ENCODE measurements around the gene TCTN1. TPM values are rescaled to one million over a fixed set of nuclear protein-coding genes. Genes with fewer than 3 reads are reported as not detected.
"Not testable (repeated sequence)": the region's sequence is repeated elsewhere in the genome, so short reads cannot be mapped to it uniquely, and the experiment has no call there.

The TCTN1 gene
- total RNA-seq, 1 donor from 2014 or later, result 7.6 TPM

DNA sequence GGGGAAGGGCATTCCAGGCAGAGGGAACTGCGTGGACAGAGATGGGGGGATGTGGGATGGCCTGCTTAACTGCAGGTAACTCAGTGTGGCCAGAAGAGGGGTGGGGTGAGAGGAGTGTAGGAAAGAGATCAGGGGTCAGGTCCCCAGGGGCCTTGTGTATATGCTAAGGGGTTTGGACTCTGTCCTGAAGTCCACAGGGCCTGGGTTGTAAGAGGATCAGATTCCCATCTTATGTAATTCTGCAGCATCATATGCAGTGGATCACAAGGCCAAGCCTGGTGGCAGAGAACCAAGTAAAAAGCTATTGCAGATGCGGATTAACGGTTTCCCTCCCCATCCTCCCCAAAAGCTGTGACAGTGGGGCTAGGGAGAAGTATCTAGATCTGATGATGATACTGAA lies 8.7 kb downstream of the TCTN1 start:
- Mint-ChIP-seq H3K27ac (no peak overlapping the region), H3K4me1 (ENCODE audit: low read depth) (peaks cover 10% of the 10 kb centered on the region), H3K4me3 (no peak overlapping the region), H3K27me3 (ENCODE audit: insufficient read depth) (no peaks in the 10 kb centered on the region), H3K9me3 (no peaks in the 10 kb centered on the region), H3K36me3 (ENCODE audit: low read depth) (no peaks in the 10 kb centered on the region)
- no peak for DNase-seq (ENCODE audit: low spot score)
- intact Hi-C loops (cut with micrococcal nuclease), result no loop called here

DNA sequence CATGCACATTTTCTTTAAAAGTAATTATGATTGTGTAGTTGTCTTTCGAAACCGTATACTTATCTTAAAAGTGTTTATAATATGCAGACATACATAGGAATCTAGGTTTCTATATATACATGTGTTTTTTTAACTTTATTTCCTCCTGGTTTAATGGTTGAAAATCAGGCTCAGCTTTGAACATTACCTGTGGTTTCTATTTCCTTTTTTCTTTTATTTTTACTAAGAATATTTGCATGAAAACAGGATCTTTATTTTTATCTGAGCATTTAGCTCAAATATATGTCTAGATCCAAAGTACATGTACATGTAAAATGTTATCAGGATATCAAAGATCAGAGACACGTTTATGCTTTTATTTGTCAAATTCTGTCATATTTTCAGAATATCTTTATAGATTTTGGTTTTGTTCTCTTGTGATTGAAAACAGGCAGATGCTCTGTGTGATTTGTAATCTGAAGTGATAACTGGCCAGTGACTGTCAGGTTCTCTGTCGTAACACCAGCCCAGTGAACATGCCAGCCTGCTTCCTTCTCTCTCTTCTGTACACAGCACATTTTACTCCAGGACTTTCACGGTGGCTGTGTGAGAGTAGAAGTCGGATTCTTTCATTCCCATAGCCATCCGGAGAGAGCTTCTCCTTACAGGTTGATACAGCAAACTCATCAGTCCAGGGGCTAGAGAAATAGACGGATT lies 13.7 kb downstream of the TCTN1 start:
- no peaks in the 10 kb centered on the region for H3K4me1 Mint-ChIP-seq (ENCODE audit: low read depth)
- no peak overlapping the region for H3K27ac Mint-ChIP-seq
- H3K9me3 Mint-ChIP-seq, result no peaks in the 10 kb centered on the region
- intact Hi-C loops (cut with micrococcal nuclease), result no loop called here
- H3K4me3 Mint-ChIP-seq, result no peak overlapping the region
- no peaks in the 10 kb centered on the region for H3K27me3 Mint-ChIP-seq (ENCODE audit: insufficient read depth)
- no peak for DNase-seq (ENCODE audit: low spot score)
- peaks cover 2% of the 10 kb centered on the region for H3K36me3 Mint-ChIP-seq (ENCODE audit: low read depth)

DNA sequence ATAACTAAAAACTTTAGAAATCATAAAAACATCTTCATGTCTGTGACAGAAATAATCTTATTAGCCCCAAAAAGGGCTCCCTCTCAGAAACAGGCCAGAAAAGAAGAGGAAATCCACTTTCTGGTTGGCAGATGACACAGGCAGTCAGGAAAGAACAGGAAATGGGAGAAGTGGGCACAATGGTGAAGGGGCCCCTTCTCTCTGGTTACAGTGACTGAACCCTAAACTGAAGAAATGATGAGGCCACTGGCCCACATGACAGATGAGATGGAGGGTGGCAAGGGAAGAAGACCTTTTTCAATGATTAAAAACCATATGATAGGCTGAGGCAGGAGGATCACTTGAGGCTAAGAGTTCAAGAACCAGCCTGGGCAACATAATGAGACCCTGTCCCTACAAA lies 21.1 kb downstream of the TCTN1 start:
- Mint-ChIP-seq H3K4me1 (ENCODE audit: low read depth) (peaks cover 32% of the 10 kb centered on the region), H3K9me3 (no peaks in the 10 kb centered on the region), H3K27ac (peak overlapping the region; percentile 3), H3K36me3 (ENCODE audit: low read depth) (no peaks in the 10 kb centered on the region), H3K4me3 (no peak overlapping the region), H3K27me3 (ENCODE audit: insufficient read depth) (no peaks in the 10 kb centered on the region)
- no peak for DNase-seq (ENCODE audit: low spot score)
- intact Hi-C loops (cut with micrococcal nuclease), result no loop called here

DNA sequence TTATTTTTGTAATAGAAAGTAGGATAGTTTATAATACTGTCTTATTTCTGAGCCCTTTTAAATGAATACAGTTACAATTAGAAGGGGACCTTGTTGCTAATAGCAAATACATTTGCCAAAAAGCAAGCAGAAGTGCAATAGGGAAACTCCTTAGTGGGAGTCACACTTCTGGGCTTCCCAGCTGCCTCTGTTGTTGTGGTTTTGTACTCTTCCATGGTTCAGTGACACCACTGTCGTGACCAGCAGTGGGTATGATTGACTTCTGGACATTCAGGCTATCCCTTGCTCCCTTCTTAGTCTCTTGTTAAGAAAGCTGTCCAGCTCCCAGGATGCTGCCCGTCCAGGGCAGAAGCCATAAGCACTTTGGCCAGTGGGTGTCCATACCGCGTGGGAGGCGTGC lies 22.6 kb downstream of the TCTN1 start:
- Mint-ChIP-seq H3K36me3 (ENCODE audit: low read depth) (no peaks in the 10 kb centered on the region), H3K27ac (no peak overlapping the region)

DNA sequence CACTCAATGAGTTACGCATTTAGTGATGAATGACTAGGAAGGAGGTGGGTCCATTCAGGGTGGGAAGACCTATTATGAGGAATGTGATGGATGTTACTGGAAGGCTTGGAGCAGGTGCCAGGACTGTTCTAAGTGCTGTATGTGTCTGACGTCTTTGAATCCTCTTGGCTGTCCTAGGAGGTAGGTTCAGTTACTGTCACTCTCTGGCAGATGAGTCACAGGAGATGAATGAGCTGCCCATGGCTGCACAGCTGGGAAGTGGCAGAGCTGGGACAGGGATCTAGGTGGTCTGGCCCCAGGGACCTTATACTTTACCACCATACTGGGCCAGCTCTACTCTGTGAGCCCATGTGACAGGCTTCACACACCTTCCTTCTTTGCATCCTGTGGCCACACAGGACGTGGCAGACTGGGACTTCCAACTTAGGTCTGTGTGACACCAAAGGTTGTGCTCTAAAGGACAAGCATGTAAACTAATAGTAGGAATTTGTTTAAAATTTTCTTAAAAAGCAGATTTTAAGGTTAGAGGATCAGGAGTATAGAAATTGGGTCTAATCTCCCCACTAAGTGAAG lies 24.0 kb downstream of the TCTN1 start:
- Mint-ChIP-seq H3K36me3 (ENCODE audit: low read depth) (no peaks in the 10 kb centered on the region), H3K27ac (no peak overlapping the region), H3K27me3 (ENCODE audit: insufficient read depth) (no peaks in the 10 kb centered on the region), H3K4me1 (ENCODE audit: low read depth) (peaks cover 32% of the 10 kb centered on the region), H3K9me3 (no peaks in the 10 kb centered on the region), H3K4me3 (no peak overlapping the region)
- DNase-seq (ENCODE audit: low spot score), result no peak
- intact Hi-C loops (cut with micrococcal nuclease), result no loop called here

More for the DNA sequence above, 22.6 kb downstream of the TCTN1 start:
- no peak overlapping the region for H3K4me3 Mint-ChIP-seq
- H3K27me3 Mint-ChIP-seq (ENCODE audit: insufficient read depth), result no peaks in the 10 kb centered on the region
- H3K4me1 Mint-ChIP-seq (ENCODE audit: low read depth), result peaks cover 32% of the 10 kb centered on the region
- intact Hi-C loops (cut with micrococcal nuclease), result no loop called here
- no peaks in the 10 kb centered on the region for H3K9me3 Mint-ChIP-seq
- DNase-seq (ENCODE audit: low spot score), result no peak

DNA sequence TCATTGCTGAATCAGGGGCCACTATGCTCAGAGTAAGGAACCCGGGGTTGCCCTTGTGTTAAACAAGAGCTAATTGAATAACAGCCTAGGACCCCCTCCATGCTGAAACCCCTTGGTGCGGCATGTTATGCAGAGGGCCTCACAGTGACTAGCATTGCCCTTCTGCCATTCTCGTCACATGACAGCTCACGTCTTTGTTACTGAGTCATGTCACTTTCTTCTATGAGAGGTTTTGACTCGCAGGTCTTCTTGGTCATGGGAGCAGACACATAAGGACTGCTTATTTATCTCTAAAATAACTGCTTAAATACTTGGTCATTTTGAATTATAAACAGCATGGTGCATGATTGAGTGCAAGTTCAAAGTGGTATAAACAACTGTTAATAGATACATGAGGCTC lies 24.9 kb downstream of the TCTN1 start:
- peaks cover 32% of the 10 kb centered on the region for H3K4me1 Mint-ChIP-seq (ENCODE audit: low read depth)
- H3K4me3 Mint-ChIP-seq, result no peak overlapping the region
- H3K27ac Mint-ChIP-seq, result no peak overlapping the region
- H3K27me3 Mint-ChIP-seq (ENCODE audit: insufficient read depth), result no peaks in the 10 kb centered on the region
- no peak for DNase-seq (ENCODE audit: low spot score)
- no peaks in the 10 kb centered on the region for H3K9me3 Mint-ChIP-seq
- intact Hi-C loops (cut with micrococcal nuclease), result no loop called here
- H3K36me3 Mint-ChIP-seq (ENCODE audit: low read depth), result peaks cover 1% of the 10 kb centered on the region

DNA sequence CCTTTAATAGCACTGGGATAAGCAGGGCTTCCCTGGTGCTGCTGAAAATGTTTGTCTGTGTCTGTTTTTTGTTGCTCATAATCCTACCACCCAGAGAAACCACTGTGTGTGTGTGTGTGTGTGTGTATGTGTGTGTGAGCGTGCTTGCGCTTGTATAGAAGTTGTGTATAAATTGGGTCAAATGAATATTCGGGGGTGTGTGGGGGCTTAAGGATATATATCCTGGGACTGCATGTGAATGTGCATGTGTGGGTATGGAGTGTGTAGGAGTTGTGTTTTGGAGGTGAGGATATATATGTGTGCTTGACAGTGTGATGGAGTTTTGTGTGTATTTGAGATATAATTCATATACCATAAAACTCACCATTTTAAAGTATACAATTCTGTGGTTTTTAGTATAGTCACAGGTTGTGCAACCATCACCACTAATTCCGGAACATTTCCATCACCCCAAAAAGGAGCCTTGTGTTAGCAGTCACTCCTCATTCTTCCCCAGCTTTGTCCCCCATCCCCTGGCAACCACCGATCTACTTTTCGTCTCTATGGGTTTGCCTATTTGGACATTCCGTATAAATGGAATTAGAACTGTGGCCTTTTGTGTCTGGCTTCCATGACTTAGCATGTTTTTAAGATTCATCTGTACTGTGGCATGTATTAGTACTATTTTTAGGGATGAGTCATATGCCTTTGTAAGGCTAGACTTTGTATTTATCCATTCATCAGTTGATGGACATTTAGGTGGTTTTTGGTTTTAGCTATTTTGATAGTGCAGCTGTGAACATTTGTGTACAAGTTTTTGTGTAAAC lies 25.6 kb downstream of the TCTN1 start:
- H3K4me3 Mint-ChIP-seq, result no peak overlapping the region
- peaks cover 1% of the 10 kb centered on the region for H3K36me3 Mint-ChIP-seq (ENCODE audit: low read depth)
- H3K9me3 Mint-ChIP-seq, result no peaks in the 10 kb centered on the region
- H3K4me1 Mint-ChIP-seq (ENCODE audit: low read depth), result peaks cover 32% of the 10 kb centered on the region
- no peak overlapping the region for H3K27ac Mint-ChIP-seq
- intact Hi-C loops (cut with micrococcal nuclease), result no loop called here
- no peaks in the 10 kb centered on the region for H3K27me3 Mint-ChIP-seq (ENCODE audit: insufficient read depth)
- DNase-seq (ENCODE audit: low spot score), result no peak

DNA sequence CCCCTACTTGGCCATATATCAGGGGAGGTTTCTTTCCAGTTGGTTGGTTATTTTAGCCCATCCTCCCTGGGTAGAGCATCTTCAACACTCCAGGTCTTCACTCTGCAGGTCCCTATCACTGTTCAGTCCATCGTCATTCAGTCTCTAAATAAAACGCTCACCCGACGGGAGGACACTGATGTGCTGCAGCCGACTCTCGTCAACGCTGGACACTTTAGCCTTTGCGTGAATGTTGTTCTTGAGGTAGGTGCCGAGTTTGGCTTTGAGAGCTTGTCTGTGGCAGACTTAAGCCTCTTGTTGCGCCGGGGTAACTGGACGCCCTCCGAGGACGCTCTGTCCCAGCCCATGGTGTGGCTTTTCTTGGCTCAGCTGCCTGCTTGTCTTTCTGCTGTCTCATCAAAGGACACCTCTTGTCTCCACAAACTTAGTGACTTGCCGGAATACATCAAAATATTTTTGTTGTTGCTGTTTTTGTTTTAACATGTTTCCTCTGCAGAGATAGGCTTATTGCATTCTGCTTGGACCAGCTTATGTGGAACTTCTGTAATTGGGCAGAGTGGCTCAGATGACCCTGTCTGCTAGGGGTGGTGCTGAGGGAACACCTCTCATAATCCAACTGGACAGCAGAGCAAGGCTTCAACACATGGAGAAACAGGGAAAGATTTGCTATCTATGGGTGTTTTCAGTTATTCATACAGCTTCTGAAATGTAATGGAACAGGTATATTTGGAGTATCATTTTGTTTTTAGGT lies 26.5 kb downstream of the TCTN1 start:
- Mint-ChIP-seq H3K36me3 (ENCODE audit: low read depth) (peaks cover 1% of the 10 kb centered on the region), H3K27me3 (ENCODE audit: insufficient read depth) (no peaks in the 10 kb centered on the region), H3K9me3 (no peaks in the 10 kb centered on the region), H3K4me3 (no peak overlapping the region), H3K4me1 (ENCODE audit: low read depth) (peaks cover 27% of the 10 kb centered on the region), H3K27ac (no peak overlapping the region)
- intact Hi-C loops (cut with micrococcal nuclease), result no loop called here
- no peak for DNase-seq (ENCODE audit: low spot score)

DNA sequence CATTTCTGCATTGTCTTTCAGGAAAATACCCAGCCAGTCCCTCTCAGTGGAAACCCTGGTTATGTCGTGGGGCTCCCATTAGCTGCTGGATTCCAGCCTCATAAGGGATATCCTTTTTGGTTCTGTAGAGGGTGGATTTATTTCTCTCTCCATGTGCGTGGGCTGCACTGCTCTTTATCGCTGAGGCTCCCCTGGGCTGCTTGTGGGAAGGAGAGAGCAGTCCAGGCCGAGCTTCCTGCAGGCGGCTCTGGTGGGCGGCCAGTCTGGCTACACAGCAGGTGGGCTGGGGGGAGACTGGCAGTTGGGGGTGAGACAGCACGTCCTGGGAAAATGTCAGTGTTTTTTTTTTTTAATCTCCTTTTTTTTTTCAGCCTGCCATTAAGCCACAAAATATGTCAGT lies 27.6 kb downstream of the TCTN1 start:
- Mint-ChIP-seq H3K27ac (no peak overlapping the region), H3K4me1 (ENCODE audit: low read depth) (peaks cover 19% of the 10 kb centered on the region), H3K4me3 (no peak overlapping the region), H3K9me3 (no peaks in the 10 kb centered on the region), H3K27me3 (ENCODE audit: insufficient read depth) (no peaks in the 10 kb centered on the region), H3K36me3 (ENCODE audit: low read depth) (peaks cover 1% of the 10 kb centered on the region)
- no peak for DNase-seq (ENCODE audit: low spot score)
- intact Hi-C loops (cut with micrococcal nuclease), result no loop called here

DNA sequence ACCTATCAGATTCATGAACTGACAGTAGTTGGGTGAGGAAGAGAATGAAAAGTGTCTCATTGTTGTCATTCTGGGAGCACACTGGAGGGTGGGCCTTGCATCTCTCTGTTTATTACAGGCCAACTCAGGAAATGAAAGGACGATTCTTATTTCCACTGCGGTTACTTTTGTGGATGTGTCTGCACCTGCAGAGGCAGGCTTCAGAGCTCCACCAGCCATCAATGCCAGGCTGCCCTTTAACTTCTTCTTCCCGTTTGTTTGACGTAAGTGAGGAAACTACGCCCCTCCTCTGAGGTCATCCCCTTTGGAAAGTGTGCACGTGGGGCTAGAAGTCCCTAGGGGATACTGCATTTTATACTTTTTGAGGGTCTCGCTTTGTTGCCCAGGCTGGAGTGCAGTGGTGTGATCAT lies 33.7 kb downstream of the TCTN1 start:
- H3K4me1 Mint-ChIP-seq (ENCODE audit: low read depth), result peaks cover 17% of the 10 kb centered on the region
- H3K36me3 Mint-ChIP-seq (ENCODE audit: low read depth), result peaks cover 20% of the 10 kb centered on the region
- no peaks in the 10 kb centered on the region for H3K27me3 Mint-ChIP-seq (ENCODE audit: insufficient read depth)
- H3K9me3 Mint-ChIP-seq, result no peaks in the 10 kb centered on the region
- DNase-seq (ENCODE audit: low spot score), result no peak
- no peak overlapping the region for H3K4me3 Mint-ChIP-seq
- peak overlapping the region; percentile 50 for H3K27ac Mint-ChIP-seq
- intact Hi-C loops (cut with micrococcal nuclease), result loop anchor here (2.0 kb wide), 1 partner anchor 15 kb away; no protein-coding TSS in a partner anchor

DNA sequence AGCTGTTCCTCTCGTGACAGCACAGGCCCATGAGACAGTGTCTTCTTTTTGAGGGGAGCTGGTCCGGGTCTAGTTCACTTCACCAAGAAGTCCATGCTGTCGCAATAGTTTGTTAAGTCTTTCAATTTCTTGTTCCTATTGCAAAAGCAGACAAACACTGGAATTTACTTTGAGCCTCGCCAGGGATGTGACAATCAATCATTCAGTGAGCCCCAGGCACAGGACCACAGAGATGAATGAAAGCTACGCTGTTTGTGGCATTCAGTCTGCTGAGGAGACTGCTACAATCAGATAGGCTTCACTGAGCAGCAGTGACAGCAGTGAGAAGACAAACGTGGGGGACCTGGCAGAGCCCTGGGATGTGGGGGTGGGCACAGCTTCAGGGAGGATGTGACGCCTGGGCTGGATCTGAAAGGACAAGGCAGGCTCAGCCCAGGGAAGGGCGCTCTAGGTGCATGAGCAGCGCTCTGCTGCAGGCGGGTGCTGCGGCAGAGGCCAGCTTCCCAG lies 35.5 kb downstream of the TCTN1 start:
- Mint-ChIP-seq H3K36me3 (ENCODE audit: low read depth) (peaks cover 24% of the 10 kb centered on the region), H3K4me1 (ENCODE audit: low read depth) (peaks cover 17% of the 10 kb centered on the region), H3K27me3 (ENCODE audit: insufficient read depth) (no peaks in the 10 kb centered on the region), H3K27ac (no peak overlapping the region), H3K4me3 (no peak overlapping the region), H3K9me3 (no peaks in the 10 kb centered on the region)
- no peak for DNase-seq (ENCODE audit: low spot score)
- intact Hi-C loops (cut with micrococcal nuclease), result no loop called here

DNA sequence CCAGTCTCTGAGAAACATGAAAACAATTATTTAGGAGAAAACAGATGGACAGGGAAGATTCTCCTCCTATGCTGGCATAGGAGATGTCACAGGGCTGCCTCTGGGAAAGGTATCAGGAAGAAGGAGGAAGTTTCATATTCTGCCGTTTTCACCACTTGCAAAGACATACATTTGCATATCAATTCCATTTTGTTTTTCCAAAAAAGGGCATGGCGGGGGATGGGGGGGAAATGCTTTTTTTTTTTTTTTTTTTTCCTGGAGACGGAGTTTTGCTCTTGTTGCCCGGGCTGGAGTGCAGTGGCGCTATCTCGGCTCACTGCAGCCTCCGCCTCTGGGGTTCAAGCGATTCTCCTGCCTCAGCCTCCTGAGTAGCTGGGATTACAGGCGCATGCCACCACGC lies 40.3 kb downstream of the TCTN1 start:
- DNase-seq (ENCODE audit: low spot score); H3K4me1 Mint-ChIP-seq (ENCODE audit: low read depth); H3K9me3 Mint-ChIP-seq; intact Hi-C loops (cut with micrococcal nuclease); H3K27ac Mint-ChIP-seq; H3K27me3 Mint-ChIP-seq (ENCODE audit: insufficient read depth); H3K4me3 Mint-ChIP-seq: not testable (repeated sequence)
- H3K36me3 Mint-ChIP-seq (ENCODE audit: low read depth), result peaks cover 27% of the 10 kb centered on the region

Measured in activated T-helper 1 cell treated with anti-CD3 and anti-CD28 coated beads, Interleukin-12 subunit alpha, Interleukin-12 subunit beta, Interleukin-2, Interleukin-4 antibody, amounts not matched to agents 30 ng/mL and 10 ng/mL and 1 ng/mL, durations not matched to agents 14 hours and 24 hours and 36 hours (primary cell).